Measurements from ENCODE around the gene NRXN3.

The NRXN3 gene

GRCh38 chr14:78605025-78605762, 435.0 kb downstream of the NRXN3 start:
- H2AFZ ChIP-seq (ENCODE audit: low read length) = no peak overlapping the region
- no peaks in the 10 kb centered on the region for H3K79me2 ChIP-seq (ENCODE audit: insufficient read depth, low read length)
- H4K20me1 ChIP-seq (ENCODE audit: insufficient read depth, low read length) = no peaks in the 10 kb centered on the region
- H3K36me3 ChIP-seq (ENCODE audit: insufficient read depth, low read length) = no peaks in the 10 kb centered on the region
- H3K4me2 ChIP-seq (ENCODE audit: low read length) = no peak overlapping the region
- H3K9me2 ChIP-seq (ENCODE audit: low read depth, low read length) = no peaks in the 10 kb centered on the region
- H3K9ac ChIP-seq (ENCODE audit: low read length) = no peak overlapping the region
- no peak overlapping the region for H3K4me3 ChIP-seq (ENCODE audit: low read depth, low read length, poor library complexity, severe bottlenecking)
- no peaks in the 10 kb centered on the region for H3F3A ChIP-seq (ENCODE audit: insufficient read depth, low read length)
- H3K4me1 ChIP-seq (ENCODE audit: insufficient read depth, low read length, severe bottlenecking) = no peaks in the 10 kb centered on the region
- no peak overlapping the region for H3K27ac ChIP-seq (ENCODE audit: low read depth, low read length, poor library complexity, severe bottlenecking)
- no peaks in the 10 kb centered on the region for H3K27me3 ChIP-seq (ENCODE audit: insufficient read depth, low read length)
- H3K9me3 ChIP-seq (ENCODE audit: low read length) = no peaks in the 10 kb centered on the region
- no peak for TF ChIP-seq EZH2 (IDR thresholded peaks at IDR 0.05; ENCODE audit: borderline replicate concordance, low read length)
- TF ChIP-seq CTCF (IDR thresholded peaks at IDR 0.05; ENCODE audit: low read length) = no peak

- Histone ChIP-seq H4K20me1 (ENCODE audit: insufficient read depth, low read length) (no peaks in the 10 kb centered on the region), H3K9me3 (ENCODE audit: low read length) (no peaks in the 10 kb centered on the region), H3K9ac (ENCODE audit: low read length) (no peak overlapping the region), H3K9me2 (ENCODE audit: low read depth, low read length) (no peaks in the 10 kb centered on the region), H3K4me2 (ENCODE audit: low read length) (no peak overlapping the region), H3K4me3 (ENCODE audit: low read depth, low read length, poor library complexity, severe bottlenecking) (no peak overlapping the region), H3K27me3 (ENCODE audit: insufficient read depth, low read length) (no peaks in the 10 kb centered on the region), H3K36me3 (ENCODE audit: insufficient read depth, low read length) (no peaks in the 10 kb centered on the region), H2AFZ (ENCODE audit: low read length) (no peak overlapping the region), H3K79me2 (ENCODE audit: insufficient read depth, low read length) (no peaks in the 10 kb centered on the region), H3K27ac (ENCODE audit: low read depth, low read length, poor library complexity, severe bottlenecking) (no peak overlapping the region), H3F3A (ENCODE audit: insufficient read depth, low read length) (no peaks in the 10 kb centered on the region), H3K4me1 (ENCODE audit: insufficient read depth, low read length, severe bottlenecking) (no peaks in the 10 kb centered on the region)
- TF ChIP-seq CTCF (IDR thresholded peaks at IDR 0.05; ENCODE audit: low read length) (no peak), EZH2 (IDR thresholded peaks at IDR 0.05; ENCODE audit: borderline replicate concordance, low read length) (no peak)
Measured at GRCh38 chr14:78605897-78606500, 435.8 kb downstream of the NRXN3 start.

- Histone ChIP-seq H3K79me2 (ENCODE audit: insufficient read depth, low read length) (no peaks in the 10 kb centered on the region), H3K9me3 (ENCODE audit: low read length) (no peaks in the 10 kb centered on the region), H3F3A (ENCODE audit: insufficient read depth, low read length) (no peaks in the 10 kb centered on the region), H3K36me3 (ENCODE audit: insufficient read depth, low read length) (no peaks in the 10 kb centered on the region), H3K4me1 (ENCODE audit: insufficient read depth, low read length, severe bottlenecking) (no peaks in the 10 kb centered on the region), H3K27ac (ENCODE audit: low read depth, low read length, poor library complexity, severe bottlenecking) (no peak overlapping the region), H3K9me2 (ENCODE audit: low read depth, low read length) (no peaks in the 10 kb centered on the region), H4K20me1 (ENCODE audit: insufficient read depth, low read length) (no peaks in the 10 kb centered on the region), H3K27me3 (ENCODE audit: insufficient read depth, low read length) (no peaks in the 10 kb centered on the region), H3K9ac (ENCODE audit: low read length) (no peak overlapping the region), H2AFZ (ENCODE audit: low read length) (no peak overlapping the region), H3K4me3 (ENCODE audit: low read depth, low read length, poor library complexity, severe bottlenecking) (no peak overlapping the region), H3K4me2 (ENCODE audit: low read length) (no peak overlapping the region)
- TF ChIP-seq EZH2 (IDR thresholded peaks at IDR 0.05; ENCODE audit: borderline replicate concordance, low read length) (no peak), CTCF (IDR thresholded peaks at IDR 0.05; ENCODE audit: low read length) (no peak)
Measured at GRCh38 chr14:78608998-78609787, 439.0 kb downstream of the NRXN3 start.

Measured in OCI-LY1 (cell line).